ENCODE data around the gene UGCG. TPM values are rescaled to one million over a fixed set of nuclear protein-coding genes. Genes with fewer than 3 reads are reported as not detected.
A peak's percentile ranks its signal among the peaks of the same experiment; 100 is the strongest.

The UGCG gene
- total RNA-seq, 1 donor = 121 TPM

GRCh38 chr9:111897601-111898137 lies 1.1 kb downstream of the UGCG start:
- no peak overlapping the region for H2AFZ ChIP-seq (ENCODE audit: low read length)
- H3K4me1 ChIP-seq (ENCODE audit: insufficient read depth, low read length) = peaks cover 29% of the 10 kb centered on the region
- no peaks in the 10 kb centered on the region for H3K27me3 ChIP-seq (ENCODE audit: insufficient read depth, low read length)
- peaks cover 72% of the 10 kb centered on the region for H3K79me2 ChIP-seq (ENCODE audit: insufficient read depth, low read length)
- H3K4me2 ChIP-seq (ENCODE audit: insufficient read depth, low read length) = peak overlapping the region; percentile 84
- peaks cover 15% of the 10 kb centered on the region for H3K36me3 ChIP-seq (ENCODE audit: insufficient read depth, low read length)
- H3K4me3 ChIP-seq (ENCODE audit: insufficient read depth, low read length) = peak overlapping the region; percentile 82
- no peaks in the 10 kb centered on the region for H3K9me3 ChIP-seq (ENCODE audit: low read depth, low read length)
- H3K27ac ChIP-seq (ENCODE audit: low read depth, low read length) = peak overlapping the region; percentile 97
- no peak for TF ChIP-seq CTCF (IDR thresholded peaks at IDR 0.05; ENCODE audit: extremely low read depth, low read depth, low read length)
- no peak for DNase-seq (ENCODE audit: insufficient read length, low spot score, missing footprints)
- H4K20me1 ChIP-seq (ENCODE audit: insufficient read depth, low read length) = peaks cover 42% of the 10 kb centered on the region

- H3K79me2 ChIP-seq (ENCODE audit: insufficient read depth, low read length) = peaks cover 80% of the 10 kb centered on the region
- peaks cover 18% of the 10 kb centered on the region for H3K36me3 ChIP-seq (ENCODE audit: insufficient read depth, low read length)
- peak overlapping the region; percentile 97 for H3K27ac ChIP-seq (ENCODE audit: low read depth, low read length)
- no peak for TF ChIP-seq CTCF (IDR thresholded peaks at IDR 0.05; ENCODE audit: extremely low read depth, low read depth, low read length)
- H2AFZ ChIP-seq (ENCODE audit: low read length) = no peak overlapping the region
- peak; percentile 82 for DNase-seq (ENCODE audit: insufficient read length, low spot score, missing footprints)
- peaks cover 35% of the 10 kb centered on the region for H3K4me1 ChIP-seq (ENCODE audit: insufficient read depth, low read length)
- H3K4me3 ChIP-seq (ENCODE audit: insufficient read depth, low read length) = peak overlapping the region; percentile 82
- H4K20me1 ChIP-seq (ENCODE audit: insufficient read depth, low read length) = peaks cover 48% of the 10 kb centered on the region
- no peaks in the 10 kb centered on the region for H3K27me3 ChIP-seq (ENCODE audit: insufficient read depth, low read length)
- H3K4me2 ChIP-seq (ENCODE audit: insufficient read depth, low read length) = peak overlapping the region; percentile 84
- H3K9me3 ChIP-seq (ENCODE audit: low read depth, low read length) = no peaks in the 10 kb centered on the region
These were observed 1.9 kb downstream of the UGCG start for GRCh38 chr9:111898331-111899096.

- no peaks in the 10 kb centered on the region for H3K27me3 ChIP-seq (ENCODE audit: insufficient read depth, low read length)
These were observed 3.7 kb downstream of the UGCG start for GRCh38 chr9:111900151-111900857.

More at GRCh38 chr9:111900151-111900857, 3.7 kb downstream of the UGCG start:
- Histone ChIP-seq H4K20me1 (ENCODE audit: insufficient read depth, low read length) (peaks cover 63% of the 10 kb centered on the region), H3K36me3 (ENCODE audit: insufficient read depth, low read length) (peaks cover 26% of the 10 kb centered on the region), H3K79me2 (ENCODE audit: insufficient read depth, low read length) (peaks cover 94% of the 10 kb centered on the region), H3K9me3 (ENCODE audit: low read depth, low read length) (no peaks in the 10 kb centered on the region), H3K27ac (ENCODE audit: low read depth, low read length) (peak overlapping the region; percentile 97), H3K4me1 (ENCODE audit: insufficient read depth, low read length) (peaks cover 50% of the 10 kb centered on the region), H2AFZ (ENCODE audit: low read length) (no peak overlapping the region), H3K4me3 (ENCODE audit: insufficient read depth, low read length) (peak overlapping the region; percentile 82), H3K4me2 (ENCODE audit: insufficient read depth, low read length) (peak overlapping the region; percentile 84)
- TF ChIP-seq CTCF (IDR thresholded peaks at IDR 0.05; ENCODE audit: extremely low read depth, low read depth, low read length) = no peak
- DNase-seq (ENCODE audit: insufficient read length, low spot score, missing footprints) = no peak

All from osteoblast (primary cell).